Measurements from ENCODE around the gene ZCWPW1.
"Not testable (repeated sequence)": the region's sequence is repeated elsewhere in the genome, so short reads cannot be mapped to it uniquely, and the experiment has no call there.

The ZCWPW1 gene

GRCh38 chr7:100364480-100364879 is 64.0 kb downstream of the ZCWPW1 start:
- no peaks in the 10 kb centered on the region for H3K9me3 ChIP-seq (ENCODE audit: control insufficient read depth, insufficient read depth, low read length)
- H3K4me1 ChIP-seq (ENCODE audit: control insufficient read depth, insufficient read depth, low read length): 0 out of 2 replicates have a peak, but pooled peaks cover 3% of the 10 kb centered on the region
- H3K4me3 ChIP-seq (ENCODE audit: low read length): no peak overlapping the region
- DNase-seq (ENCODE audit: low read depth, low spot score): no peak
- H3K27me3 ChIP-seq (ENCODE audit: control insufficient read depth, insufficient read depth, low read length): no peaks in the 10 kb centered on the region
- H3K27ac ChIP-seq (ENCODE audit: low read length): no peak overlapping the region
- no CpG with 5 or more reads among the region's 6 CpGs for WGBS (ENCODE audit: insufficient coverage, insufficient read length)
- H3K36me3 ChIP-seq (ENCODE audit: control insufficient read depth, insufficient read depth, low read length): peaks cover 8% of the 10 kb centered on the region

- not testable (repeated sequence) for H3K4me3 ChIP-seq (ENCODE audit: low read length); H3K27me3 ChIP-seq (ENCODE audit: control insufficient read depth, insufficient read depth, low read length); H3K27ac ChIP-seq (ENCODE audit: low read length); H3K4me1 ChIP-seq (ENCODE audit: control insufficient read depth, insufficient read depth, low read length); DNase-seq (ENCODE audit: low read depth, low spot score); H3K9me3 ChIP-seq (ENCODE audit: control insufficient read depth, insufficient read depth, low read length)
- peaks cover 15% of the 10 kb centered on the region for H3K36me3 ChIP-seq (ENCODE audit: control insufficient read depth, insufficient read depth, low read length)
- WGBS (ENCODE audit: insufficient coverage, insufficient read length): no CpG with 5 or more reads among the region's 7 CpGs
These were observed 64.7 kb downstream of the ZCWPW1 start for GRCh38 chr7:100363797-100364196.

GRCh38 chr7:100363098-100363497 is 65.4 kb downstream of the ZCWPW1 start:
- H3K27me3 ChIP-seq (ENCODE audit: control insufficient read depth, insufficient read depth, low read length): no peaks in the 10 kb centered on the region
- H3K27ac ChIP-seq (ENCODE audit: low read length): no peak overlapping the region
- H3K36me3 ChIP-seq (ENCODE audit: control insufficient read depth, insufficient read depth, low read length): peaks cover 20% of the 10 kb centered on the region
- H3K4me1 ChIP-seq (ENCODE audit: control insufficient read depth, insufficient read depth, low read length): no peaks in the 10 kb centered on the region
- no peak overlapping the region for H3K4me3 ChIP-seq (ENCODE audit: low read length)
- H3K9me3 ChIP-seq (ENCODE audit: control insufficient read depth, insufficient read depth, low read length): no peaks in the 10 kb centered on the region
- no peak for DNase-seq (ENCODE audit: low read depth, low spot score)

GRCh38 chr7:100360135-100360854 is 68.2 kb downstream of the ZCWPW1 start:
- Histone ChIP-seq H3K4me3 (ENCODE audit: low read length) (no peak overlapping the region), H3K27ac (ENCODE audit: low read length) (no peak overlapping the region), H3K27me3 (ENCODE audit: control insufficient read depth, insufficient read depth, low read length) (no peaks in the 10 kb centered on the region), H3K36me3 (ENCODE audit: control insufficient read depth, insufficient read depth, low read length) (peaks cover 42% of the 10 kb centered on the region), H3K9me3 (ENCODE audit: control insufficient read depth, insufficient read depth, low read length) (no peaks in the 10 kb centered on the region), H3K4me1 (ENCODE audit: control insufficient read depth, insufficient read depth, low read length) (no peaks in the 10 kb centered on the region)
- WGBS (ENCODE audit: insufficient coverage, insufficient read length): no CpG with 5 or more reads among the region's 3 CpGs
- DNase-seq (ENCODE audit: low read depth, low spot score): no peak

GRCh38 chr7:100358857-100359212 is 69.7 kb downstream of the ZCWPW1 start:
- Histone ChIP-seq H3K4me1 (ENCODE audit: control insufficient read depth, insufficient read depth, low read length) (no peaks in the 10 kb centered on the region), H3K36me3 (ENCODE audit: control insufficient read depth, insufficient read depth, low read length) (peaks cover 53% of the 10 kb centered on the region), H3K27ac (ENCODE audit: low read length) (no peak overlapping the region), H3K4me3 (ENCODE audit: low read length) (no peak overlapping the region), H3K27me3 (ENCODE audit: control insufficient read depth, insufficient read depth, low read length) (no peaks in the 10 kb centered on the region), H3K9me3 (ENCODE audit: control insufficient read depth, insufficient read depth, low read length) (no peaks in the 10 kb centered on the region)
- no CpG with 5 or more reads among the region's 8 CpGs for WGBS (ENCODE audit: insufficient coverage, insufficient read length)
- no peak for DNase-seq (ENCODE audit: low read depth, low spot score)

GRCh38 chr7:100358027-100358856 is 70.3 kb downstream of the ZCWPW1 start, which contains the start of gene PILRB:
Gene PILRB, plus strand, starts transcription at chr7:100358117. Its CDS starts 186 bp downstream, at chr7:100358303.
- WGBS (ENCODE audit: insufficient coverage, insufficient read length): no CpG with 5 or more reads among the region's 11 CpGs
- Histone ChIP-seq H3K27ac (ENCODE audit: low read length) (no peak within 1 kb of the TSS), H3K4me3 (ENCODE audit: low read length) (no peak within 1 kb of the TSS)

GRCh38 chr7:100357131-100357561 is 71.4 kb downstream of the ZCWPW1 start:
- Histone ChIP-seq H3K4me1 (ENCODE audit: control insufficient read depth, insufficient read depth, low read length) (no peaks in the 10 kb centered on the region), H3K27me3 (ENCODE audit: control insufficient read depth, insufficient read depth, low read length) (no peaks in the 10 kb centered on the region), H3K36me3 (ENCODE audit: control insufficient read depth, insufficient read depth, low read length) (peaks cover 62% of the 10 kb centered on the region), H3K27ac (ENCODE audit: low read length) (no peak overlapping the region), H3K4me3 (ENCODE audit: low read length) (no peak overlapping the region), H3K9me3 (ENCODE audit: control insufficient read depth, insufficient read depth, low read length) (no peaks in the 10 kb centered on the region)
- no CpG with 5 or more reads among the region's 6 CpGs for WGBS (ENCODE audit: insufficient coverage, insufficient read length)
- DNase-seq (ENCODE audit: low read depth, low spot score): no peak

More at GRCh38 chr7:100358027-100358856, 70.3 kb downstream of the ZCWPW1 start, which contains the start of gene PILRB:
- peaks cover 58% of the 10 kb centered on the region for H3K36me3 ChIP-seq (ENCODE audit: control insufficient read depth, insufficient read depth, low read length)
- DNase-seq (ENCODE audit: low read depth, low spot score): no peak
- H3K9me3 ChIP-seq (ENCODE audit: control insufficient read depth, insufficient read depth, low read length): no peaks in the 10 kb centered on the region
- no peaks in the 10 kb centered on the region for H3K4me1 ChIP-seq (ENCODE audit: control insufficient read depth, insufficient read depth, low read length)
- no peaks in the 10 kb centered on the region for H3K27me3 ChIP-seq (ENCODE audit: control insufficient read depth, insufficient read depth, low read length)

- no CpG with 5 or more reads among the region's 8 CpGs for WGBS (ENCODE audit: insufficient coverage, insufficient read length)
- no peak for DNase-seq (ENCODE audit: low read depth, low spot score)
- H3K36me3 ChIP-seq (ENCODE audit: control insufficient read depth, insufficient read depth, low read length): peaks cover 61% of the 10 kb centered on the region
- no peak overlapping the region for H3K27ac ChIP-seq (ENCODE audit: low read length)
- H3K4me3 ChIP-seq (ENCODE audit: low read length): no peak overlapping the region
- no peaks in the 10 kb centered on the region for H3K4me1 ChIP-seq (ENCODE audit: control insufficient read depth, insufficient read depth, low read length)
- H3K27me3 ChIP-seq (ENCODE audit: control insufficient read depth, insufficient read depth, low read length): no peaks in the 10 kb centered on the region
- H3K9me3 ChIP-seq (ENCODE audit: control insufficient read depth, insufficient read depth, low read length): no peaks in the 10 kb centered on the region
These were observed 72.0 kb downstream of the ZCWPW1 start for GRCh38 chr7:100356416-100357068.

- Histone ChIP-seq H3K4me1 (ENCODE audit: control insufficient read depth, insufficient read depth, low read length) (no peaks in the 10 kb centered on the region), H3K27me3 (ENCODE audit: control insufficient read depth, insufficient read depth, low read length) (no peaks in the 10 kb centered on the region), H3K4me3 (ENCODE audit: low read length) (no peak overlapping the region), H3K36me3 (ENCODE audit: control insufficient read depth, insufficient read depth, low read length) (peaks cover 63% of the 10 kb centered on the region), H3K27ac (ENCODE audit: low read length) (no peak overlapping the region), H3K9me3 (ENCODE audit: control insufficient read depth, insufficient read depth, low read length) (no peaks in the 10 kb centered on the region)
- no CpG with 5 or more reads among the region's 6 CpGs for WGBS (ENCODE audit: insufficient coverage, insufficient read length)
- no peak for DNase-seq (ENCODE audit: low read depth, low spot score)
These were observed 74.7 kb downstream of the ZCWPW1 start for GRCh38 chr7:100353685-100354330.
